ENCODE results near the gene SPTY2D1. TPM values are rescaled to one million over a fixed set of nuclear protein-coding genes. Genes with fewer than 3 reads are reported as not detected.

SPTY2D1 gene
- total RNA-seq, 2 experiments from 2014 or later, result 15.6 to 15.8 TPM

DNA sequence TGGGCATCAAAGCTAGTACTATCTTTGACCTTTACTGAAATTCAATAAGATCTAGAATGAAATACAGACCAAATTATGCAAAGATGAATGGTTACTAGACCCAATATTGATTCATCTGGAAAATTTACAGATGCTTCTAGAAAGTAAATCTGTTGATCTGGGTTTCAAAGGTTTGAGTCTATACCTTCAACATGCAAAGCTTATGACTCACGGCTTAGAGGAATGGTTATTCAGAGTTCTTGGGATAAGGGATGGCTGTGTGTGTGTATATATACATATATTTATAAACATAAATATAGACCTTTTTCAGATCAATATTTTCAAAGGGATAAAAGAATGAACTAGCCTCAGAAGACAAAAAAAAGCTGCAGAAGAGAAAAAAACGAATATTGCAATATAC, 1.3 kb downstream of the SPTY2D1 start:
- peak overlapping the region; percentile 90 for H3K4me2 ChIP-seq (ENCODE audit: low read length)
- H3K4me1 ChIP-seq (ENCODE audit: insufficient read depth, low read length, poor library complexity, severe bottlenecking), result peaks cover 29% of the 10 kb centered on the region
- H2AFZ ChIP-seq (ENCODE audit: low read length), result no peak overlapping the region
- H3K9me2 ChIP-seq (ENCODE audit: insufficient read depth, low read length), result no peaks in the 10 kb centered on the region
- peak overlapping the region; percentile 90 for H3K4me3 ChIP-seq (ENCODE audit: low read depth, low read length, poor library complexity, severe bottlenecking)
- ChIA-PET CTCF (ENCODE audit: unreplicated experiment) (interaction anchor here (1.5 to 1.6 kb wide), 2 partner anchors 11 to 99 kb away, joined by 3 to 6 read pairs; no protein-coding TSS in a partner anchor), POLR2A (interaction anchor here (0.6 to 6.2 kb wide), 11 partner anchors 10 to 311 kb away, joined by 3 to 43 read pairs (median 4); partner anchors contain the start of genes GTF2H1, HPS5, LDHA and TSG101)
- no peaks in the 10 kb centered on the region for H3K9me3 ChIP-seq (ENCODE audit: low read length)
- H3K79me2 ChIP-seq (ENCODE audit: insufficient read depth, low read depth, low read length), result peaks cover 60% of the 10 kb centered on the region
- DNase-seq (ENCODE audit: low spot score), result no peak
- no peaks in the 10 kb centered on the region for H4K20me1 ChIP-seq (ENCODE audit: insufficient read depth, low read length)
- peaks cover 18% of the 10 kb centered on the region for H3K36me3 ChIP-seq (ENCODE audit: insufficient read depth, low read length)
- no peak for TF ChIP-seq CTCF (conservative IDR thresholded peaks at IDR 0.05; ENCODE audit: low read length)
- TF ChIP-seq EZH2phosphoT487 (IDR thresholded peaks at IDR 0.05; ENCODE audit: borderline replicate concordance, low read depth, low read length), result no peak
- no TSS peak for BruUV-seq (replicated peaks)
- no peak overlapping the region for H3K27ac ChIP-seq (ENCODE audit: low read depth, low read length, poor library complexity, severe bottlenecking)
- intact Hi-C loops (cut with micrococcal nuclease; ENCODE audit: unreplicated experiment), result loop anchor here (10.0 kb wide), 1 partner anchor 518 kb away; no protein-coding TSS in a partner anchor

- H3K4me3 ChIP-seq (ENCODE audit: low read depth, low read length, poor library complexity, severe bottlenecking), result no peak overlapping the region
- DNase-seq (ENCODE audit: low spot score), result no peak
- TF ChIP-seq EZH2phosphoT487 (IDR thresholded peaks at IDR 0.05; ENCODE audit: borderline replicate concordance, low read depth, low read length) (no peak), CTCF (conservative IDR thresholded peaks at IDR 0.05; ENCODE audit: low read length) (no peak)
- intact Hi-C loops (cut with micrococcal nuclease; ENCODE audit: unreplicated experiment), result no loop called here
- no peaks in the 10 kb centered on the region for H3K9me3 ChIP-seq (ENCODE audit: low read length)
- ChIA-PET CTCF (ENCODE audit: unreplicated experiment) (no interaction called here), POLR2A (interaction anchor here (0.5 to 4.3 kb wide), 6 partner anchors 9 to 1878 kb away, joined by 3 to 43 read pairs (median 4); partner anchors contain the start of gene SPTY2D1)
- peaks cover 11% of the 10 kb centered on the region for H3K4me1 ChIP-seq (ENCODE audit: insufficient read depth, low read length, poor library complexity, severe bottlenecking)
- peaks cover 12% of the 10 kb centered on the region; the same call in 1 of the 2 replicates for H3K36me3 ChIP-seq (ENCODE audit: insufficient read depth, low read length)
- no peak overlapping the region for H3K27ac ChIP-seq (ENCODE audit: low read depth, low read length, poor library complexity, severe bottlenecking)
- no peak overlapping the region for H3K4me2 ChIP-seq (ENCODE audit: low read length)
- H2AFZ ChIP-seq (ENCODE audit: low read length), result no peak overlapping the region
- H4K20me1 ChIP-seq (ENCODE audit: insufficient read depth, low read length), result no peaks in the 10 kb centered on the region
- peaks cover 84% of the 10 kb centered on the region for H3K79me2 ChIP-seq (ENCODE audit: insufficient read depth, low read depth, low read length)
- no TSS peak for BruUV-seq (replicated peaks)
- H3K9me2 ChIP-seq (ENCODE audit: insufficient read depth, low read length), result no peaks in the 10 kb centered on the region
Observed at GRCh38 chr11:18624161-18624560, 10.0 kb downstream of the SPTY2D1 start.

GRCh38 chr11:18623707-18624106, 10.4 kb downstream of the SPTY2D1 start:
- H3K9me3 ChIP-seq (ENCODE audit: low read length), result no peaks in the 10 kb centered on the region
- H3K4me1 ChIP-seq (ENCODE audit: insufficient read depth, low read length, poor library complexity, severe bottlenecking), result peaks cover 6% of the 10 kb centered on the region
- H3K4me2 ChIP-seq (ENCODE audit: low read length), result no peak overlapping the region
- no peak overlapping the region for H3K4me3 ChIP-seq (ENCODE audit: low read depth, low read length, poor library complexity, severe bottlenecking)
- H3K27ac ChIP-seq (ENCODE audit: low read depth, low read length, poor library complexity, severe bottlenecking), result no peak overlapping the region
- intact Hi-C loops (cut with micrococcal nuclease; ENCODE audit: unreplicated experiment), result no loop called here
- POLR2A ChIA-PET, result interaction anchor here (4.3 kb wide), 1 partner anchor 9 kb away, joined by 43 read pairs; the partner anchor contains the start of gene SPTY2D1
- H3K36me3 ChIP-seq (ENCODE audit: insufficient read depth, low read length), result peaks cover 12% of the 10 kb centered on the region; the same call in 1 of the 2 replicates
- BruUV-seq (replicated peaks), result no TSS peak
- peaks cover 83% of the 10 kb centered on the region for H3K79me2 ChIP-seq (ENCODE audit: insufficient read depth, low read depth, low read length)
- CTCF ChIA-PET (ENCODE audit: unreplicated experiment), result no interaction called here
- no peaks in the 10 kb centered on the region for H3K9me2 ChIP-seq (ENCODE audit: insufficient read depth, low read length)
- no peaks in the 10 kb centered on the region for H4K20me1 ChIP-seq (ENCODE audit: insufficient read depth, low read length)
- H2AFZ ChIP-seq (ENCODE audit: low read length), result no peak overlapping the region
- TF ChIP-seq EZH2phosphoT487 (IDR thresholded peaks at IDR 0.05; ENCODE audit: borderline replicate concordance, low read depth, low read length) (no peak), CTCF (conservative IDR thresholded peaks at IDR 0.05; ENCODE audit: low read length) (no peak)
- DNase-seq (ENCODE audit: low spot score), result no peak
